A673 (cell line): ENCODE measurements around the gene CRIP1. TPM values are rescaled to one million over a fixed set of nuclear protein-coding genes. Genes with fewer than 3 reads are reported as not detected.

ENCODE experiments used
- BruUV-seq: library from RNA; stranded (reverse); fragments of 400-500 nt; replicated peaks from 2 replicates; lab custom pipeline; 2021; lab: Mats Ljungman, UMichigan
- CTCF ChIA-PET: fragments of 300-600 bp; sonication (Branson Sonifier 250); formaldehyde crosslinking; loops from one replicate; lab custom pipeline; 2022; ENCODE audit warnings: antibody characterized with exemption; lab: Charles Lee
- POLR2A ChIA-PET: fragments of 300-600 bp; sonication (Branson Sonifier 250); formaldehyde crosslinking; loops from one replicate; lab custom pipeline; 2022; ENCODE audit warnings: antibody characterized with exemption; ENCODE audit not compliant: low non-redundant PET; lab: Charles Lee
- DNase-seq: peaks from one replicate; pipeline ENCODE4 v3.0.0-alpha.2; 2015; ENCODE audit warnings: low spot score
- H3K27ac ChIP-seq: fragments of 200-600 bp; sonication (generic); 2 replicates; pipeline ENCODE4 v1.5.1; 2016; ENCODE audit warnings: mixed run types, low read depth, mild to moderate bottlenecking, mixed read lengths, antibody characterized with exemption, low read length; ENCODE audit not compliant: poor library complexity, severe bottlenecking
- H3K27me3 ChIP-seq: fragments of 200-600 bp; sonication (generic); replicated peaks from 2 replicates; pipeline ENCODE4 v1.6.1; 2017; ENCODE audit warnings: mixed run types, low read depth, mild to moderate bottlenecking, mixed read lengths, antibody characterized with exemption, low read length; ENCODE audit not compliant: insufficient read depth, poor library complexity
- H3K36me3 ChIP-seq: fragments of 200-600 bp; sonication (generic); 2 replicates; pipeline ENCODE4 v1.6.1; 2016; ENCODE audit warnings: mixed run types, mild to moderate bottlenecking, mixed read lengths, antibody characterized with exemption, low read length; ENCODE audit not compliant: insufficient read depth, poor library complexity, severe bottlenecking
- H3K4me1 ChIP-seq: fragments of 200-600 bp; sonication (generic); 2 replicates; pipeline ENCODE4 v1.6.1; 2017; ENCODE audit warnings: mixed run types, mild to moderate bottlenecking, mixed read lengths, antibody characterized with exemption, low read length; ENCODE audit not compliant: insufficient read depth, poor library complexity, severe bottlenecking
- H3K4me3 ChIP-seq: fragments of 200-600 bp; sonication (generic); 2 replicates; pipeline ENCODE4 v1.5.1; 2016; ENCODE audit warnings: low read depth, mixed run types, mild to moderate bottlenecking, mixed read lengths, low read length; ENCODE audit not compliant: poor library complexity, severe bottlenecking
- H3K9me3 ChIP-seq: fragments of 200-600 bp; sonication (generic); 2 replicates; pipeline ENCODE4 v1.6.1; 2016; ENCODE audit warnings: mixed run types, low read depth, mild to moderate bottlenecking, mixed read lengths, antibody characterized with exemption, low read length; ENCODE audit not compliant: poor library complexity, severe bottlenecking
- EZH2 ChIP-seq: fragments of 200-600 bp; sonication (generic); IDR thresholded peaks from 2 replicates; pipeline ENCODE4 v1.6.1; 2017; ENCODE audit warnings: borderline replicate concordance, low read depth, mild to moderate bottlenecking, mixed read lengths, antibody characterized with exemption, low read length; ENCODE audit not compliant: poor library complexity, severe bottlenecking
- intact Hi-C: fragments of 100-400 bp; cut with micrococcal nuclease; formaldehyde crosslinking; loops from one replicate; pipeline ENCODE4 v1.10.0; 2022; ENCODE audit not compliant: unreplicated experiment
- total RNA-seq: library from RNA; stranded (reverse); gene quantifications from 2 replicates; pipeline ENCODE4 v1.2.3, GENCODE V29; 2021
- TF ChIP-seq, protein P1 (sequence below): fragments of 300-800, 200-600 bp; sonication (generic); conservative IDR thresholded peaks from 2 replicates; pipeline ENCODE4 v1.5.1; 2017; ENCODE audit warnings: low read depth, mild to moderate bottlenecking, antibody characterized with exemption, low read length, moderate library complexity, mixed read lengths

Gene CRIP1
- total RNA-seq, 1 experiment from 2014 or later, result 47.7 TPM

DNA sequence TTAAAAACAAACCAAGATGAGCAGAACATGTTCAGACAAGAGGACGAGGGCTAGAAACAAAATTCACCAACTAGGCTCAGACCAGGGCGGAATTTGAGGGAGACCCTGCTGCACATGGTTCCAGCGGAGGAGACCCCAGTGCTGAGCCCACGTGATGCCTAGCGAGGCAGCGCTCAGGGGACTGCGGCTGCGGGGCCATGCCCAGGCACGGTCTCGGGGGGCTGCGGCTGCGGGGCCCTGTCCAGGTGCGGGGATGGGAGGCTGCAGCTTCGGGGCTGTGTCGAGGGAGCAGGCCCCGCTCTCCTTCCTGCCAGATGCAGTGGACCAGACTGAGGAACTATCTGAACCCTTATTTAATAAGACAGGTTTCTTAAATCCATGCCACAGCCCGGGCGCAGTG, 24.8 kb upstream of the CRIP1 start:
- H3K36me3 ChIP-seq, result peaks cover 57% of the 10 kb centered on the region
- POLR2A ChIA-PET, result no interaction called here
- H3K9me3 ChIP-seq, result no peaks in the 10 kb centered on the region
- BruUV-seq, result no TSS peak
- TF ChIP-seq, protein P1, sequence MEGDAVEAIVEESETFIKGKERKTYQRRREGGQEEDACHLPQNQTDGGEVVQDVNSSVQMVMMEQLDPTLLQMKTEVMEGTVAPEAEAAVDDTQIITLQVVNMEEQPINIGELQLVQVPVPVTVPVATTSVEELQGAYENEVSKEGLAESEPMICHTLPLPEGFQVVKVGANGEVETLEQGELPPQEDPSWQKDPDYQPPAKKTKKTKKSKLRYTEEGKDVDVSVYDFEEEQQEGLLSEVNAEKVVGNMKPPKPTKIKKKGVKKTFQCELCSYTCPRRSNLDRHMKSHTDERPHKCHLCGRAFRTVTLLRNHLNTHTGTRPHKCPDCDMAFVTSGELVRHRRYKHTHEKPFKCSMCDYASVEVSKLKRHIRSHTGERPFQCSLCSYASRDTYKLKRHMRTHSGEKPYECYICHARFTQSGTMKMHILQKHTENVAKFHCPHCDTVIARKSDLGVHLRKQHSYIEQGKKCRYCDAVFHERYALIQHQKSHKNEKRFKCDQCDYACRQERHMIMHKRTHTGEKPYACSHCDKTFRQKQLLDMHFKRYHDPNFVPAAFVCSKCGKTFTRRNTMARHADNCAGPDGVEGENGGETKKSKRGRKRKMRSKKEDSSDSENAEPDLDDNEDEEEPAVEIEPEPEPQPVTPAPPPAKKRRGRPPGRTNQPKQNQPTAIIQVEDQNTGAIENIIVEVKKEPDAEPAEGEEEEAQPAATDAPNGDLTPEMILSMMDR, result no peak
- no peak for TF ChIP-seq EZH2
- no peaks in the 10 kb centered on the region for H3K27me3 ChIP-seq
- no peak overlapping the region for H3K4me3 ChIP-seq
- H3K27ac ChIP-seq, result no peak overlapping the region
- peaks cover 16% of the 10 kb centered on the region for H3K4me1 ChIP-seq
- intact Hi-C loops, result no loop called here
- CTCF ChIA-PET, result no interaction called here
- DNase-seq, result no peak

DNA sequence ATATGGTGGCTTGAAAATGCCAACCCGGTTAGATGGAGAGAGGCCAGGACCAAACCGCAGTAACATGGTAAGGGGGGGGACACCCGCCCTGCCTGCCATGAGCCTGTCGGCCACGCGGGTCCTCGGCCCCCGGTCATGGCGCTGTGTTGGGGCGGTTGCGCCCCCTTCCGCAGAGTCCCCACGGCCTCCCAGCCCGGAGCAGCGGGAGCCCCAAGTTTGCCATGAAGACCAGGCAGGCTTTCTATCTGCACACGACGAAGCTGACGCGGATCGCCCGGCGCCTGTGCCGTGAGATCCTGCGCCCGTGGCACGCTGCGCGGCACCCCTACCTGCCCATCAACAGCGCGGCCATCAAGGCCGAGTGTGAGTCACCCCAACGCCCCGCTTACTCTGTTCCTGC, 22.2 kb upstream of the CRIP1 start:
- TF ChIP-seq EZH2, result no peak
- TF ChIP-seq, protein P1, result no peak
- intact Hi-C loops, result no loop called here
- no TSS peak for BruUV-seq
- Histone ChIP-seq H3K27ac (no peak overlapping the region), H3K9me3 (no peaks in the 10 kb centered on the region), H3K27me3 (no peaks in the 10 kb centered on the region), H3K4me1 (peaks cover 17% of the 10 kb centered on the region), H3K36me3 (peaks cover 56% of the 10 kb centered on the region), H3K4me3 (no peak overlapping the region)
- POLR2A ChIA-PET, result no interaction called here
- DNase-seq, result no peak
- CTCF ChIA-PET, result no interaction called here

DNA sequence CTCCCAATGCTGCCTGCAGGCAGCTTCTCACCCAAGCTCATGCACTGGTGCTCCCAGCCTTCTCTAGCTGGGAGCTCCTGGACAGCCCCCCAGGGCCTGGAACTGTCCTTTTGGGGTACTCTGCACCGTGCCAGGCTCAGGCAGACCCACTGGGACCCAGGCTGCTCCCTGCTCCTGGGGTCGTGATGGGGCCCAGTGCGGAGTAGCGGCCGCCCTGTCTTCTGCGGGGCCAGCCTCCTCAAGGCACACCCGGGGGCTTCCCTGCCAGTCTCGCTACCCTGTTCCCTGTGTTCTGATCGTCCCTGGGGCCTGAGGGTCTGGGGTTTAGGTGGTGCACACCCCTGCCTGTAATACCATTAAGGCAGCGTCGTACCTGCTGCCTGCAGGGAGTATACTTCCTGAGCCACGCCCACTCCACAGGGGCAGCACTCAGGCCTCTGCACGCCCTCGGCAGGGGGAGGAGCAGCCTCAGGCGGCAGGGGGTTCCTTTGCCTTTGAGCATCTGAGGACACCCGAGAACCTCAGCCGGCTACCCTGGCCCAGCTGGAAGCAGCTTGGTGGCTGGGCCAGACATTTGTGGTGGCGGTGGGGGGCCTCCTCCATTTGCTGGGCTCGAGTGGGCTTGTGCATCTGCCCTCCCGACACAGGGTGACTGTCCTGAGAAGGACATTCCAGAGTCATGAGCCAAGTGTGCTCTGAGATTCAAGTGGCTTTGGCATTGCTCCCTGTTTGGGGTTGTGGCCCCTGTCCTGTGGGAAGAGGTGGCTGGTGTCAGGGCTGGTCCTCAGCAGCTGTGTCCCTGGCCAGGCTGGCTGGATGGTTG, 21.3 kb upstream of the CRIP1 start:
- POLR2A ChIA-PET, result interaction anchor here (0.6 kb wide), 1 partner anchor 680 kb away, joined by 3 read pairs; no protein-coding TSS in a partner anchor
- Histone ChIP-seq H3K27me3 (no peaks in the 10 kb centered on the region), H3K9me3 (no peaks in the 10 kb centered on the region), H3K27ac (peak overlapping the region; percentile 22), H3K36me3 (peaks cover 60% of the 10 kb centered on the region), H3K4me1 (peaks cover 26% of the 10 kb centered on the region), H3K4me3 (no peak overlapping the region)
- peak; percentile 85 for DNase-seq
- intact Hi-C loops, result no loop called here
- BruUV-seq, result no TSS peak
- CTCF ChIA-PET, result no interaction called here
- TF ChIP-seq, protein P1, result no peak
- TF ChIP-seq EZH2, result no peak
